Astrocyte of the hippocampus (primary cell): ENCODE data around the gene XRCC4.
"Not testable (repeated sequence)": the region's sequence is repeated elsewhere in the genome, so short reads cannot be mapped to it uniquely, and the experiment has no call there.

Experiments
- DNase-seq: peaks from one replicate; pipeline ENCODE4 v3.0.0; 2011; ENCODE audit warnings: low read depth, low spot score

The XRCC4 gene

DNA sequence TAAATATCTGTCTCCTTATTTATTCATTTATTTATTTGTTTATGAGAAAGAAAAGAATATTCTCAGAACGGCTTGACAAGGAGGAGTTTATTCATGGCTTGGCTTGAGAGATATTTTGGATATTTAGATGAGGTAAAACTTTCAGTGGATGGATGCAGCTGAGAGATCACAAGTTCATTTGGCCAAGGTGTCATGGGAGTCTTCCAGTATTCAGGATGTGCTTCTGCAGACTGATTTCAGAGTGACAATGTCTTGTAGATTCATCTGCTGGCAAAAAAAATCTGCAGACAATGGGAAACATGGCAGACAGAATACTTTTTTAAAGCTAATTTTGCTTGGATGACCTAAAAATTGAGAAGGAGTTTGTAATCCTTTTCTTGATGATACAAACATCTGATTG is 38.5 kb downstream of the XRCC4 start:
- DNase-seq, result no peak

DNA sequence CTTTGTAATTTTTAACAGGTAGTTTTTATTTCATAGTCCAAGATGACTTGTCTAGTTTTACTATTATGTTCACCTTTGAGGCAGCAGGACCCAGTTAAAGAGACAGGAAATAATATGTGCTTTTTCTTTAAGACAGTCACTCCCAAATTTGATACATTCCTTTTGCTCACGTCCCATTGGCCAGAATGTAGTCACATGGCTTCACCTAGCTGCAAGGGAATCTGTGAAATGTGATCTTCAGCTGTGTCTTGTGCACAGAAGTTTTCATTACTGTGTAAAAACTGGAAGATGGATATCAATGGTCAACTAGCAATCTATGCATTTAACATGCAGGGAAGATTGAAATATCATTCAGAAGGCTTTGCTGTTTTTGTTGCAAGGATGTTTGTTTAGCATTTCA is 41.1 kb downstream of the XRCC4 start:
- DNase-seq, result no peak

DNA sequence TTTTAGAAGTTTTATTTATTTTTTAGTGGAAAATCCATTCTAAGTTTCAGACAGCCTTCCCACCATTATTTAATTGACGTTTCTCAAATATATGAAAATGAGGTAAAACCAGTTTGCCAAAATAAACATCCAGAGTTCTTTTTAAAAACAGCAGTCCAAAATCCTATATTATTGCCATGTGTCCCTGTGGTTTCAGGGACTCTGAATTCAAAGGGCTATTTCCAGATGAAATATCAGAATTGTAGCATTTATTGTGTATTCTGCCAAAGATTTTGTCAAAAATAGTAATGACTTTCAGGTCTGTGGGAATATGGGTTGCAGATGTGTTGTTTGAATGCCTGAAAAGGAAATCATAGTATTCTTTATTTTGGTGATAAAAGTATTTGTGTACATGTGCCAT is 41.6 kb downstream of the XRCC4 start:
- no peak for DNase-seq

DNA sequence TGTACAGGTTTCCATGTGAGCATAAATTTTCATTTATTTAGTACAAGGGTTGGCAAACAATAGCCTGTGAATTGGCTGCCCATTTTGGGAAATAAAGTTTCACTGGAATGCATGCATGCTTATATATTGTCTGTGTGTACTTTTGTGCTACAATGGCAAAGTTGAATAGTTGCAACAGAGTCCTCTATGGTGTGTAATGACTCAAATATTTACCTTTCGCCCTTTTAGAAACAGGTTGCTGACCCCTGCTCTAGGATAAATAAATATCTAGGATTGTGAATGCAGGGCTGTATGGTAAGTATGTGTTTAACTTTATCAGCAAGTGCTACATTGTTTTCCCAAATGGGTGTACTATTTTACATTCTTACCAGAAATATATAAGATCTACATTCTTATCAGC is 47.2 kb downstream of the XRCC4 start:
- no peak for DNase-seq

DNA sequence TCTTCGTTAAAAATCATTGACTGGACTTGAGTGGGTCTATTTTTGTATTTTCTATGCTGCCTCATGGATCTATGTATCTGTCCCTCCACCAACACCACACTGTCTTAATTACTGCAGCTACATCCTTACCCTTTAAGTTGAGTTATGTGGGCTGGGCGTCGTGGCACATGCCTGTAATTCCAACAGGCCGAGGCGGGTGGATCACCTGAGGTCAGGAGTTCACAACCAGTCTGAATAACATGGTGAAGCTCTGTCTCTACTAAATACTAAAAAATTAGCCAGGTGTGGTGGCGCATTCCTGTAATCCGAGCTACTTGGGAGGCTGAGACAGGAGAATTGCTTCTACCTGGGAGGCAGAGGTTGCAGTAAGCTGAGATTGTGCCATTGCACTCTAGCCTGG is 48.2 kb downstream of the XRCC4 start:
- no peak for DNase-seq

DNA sequence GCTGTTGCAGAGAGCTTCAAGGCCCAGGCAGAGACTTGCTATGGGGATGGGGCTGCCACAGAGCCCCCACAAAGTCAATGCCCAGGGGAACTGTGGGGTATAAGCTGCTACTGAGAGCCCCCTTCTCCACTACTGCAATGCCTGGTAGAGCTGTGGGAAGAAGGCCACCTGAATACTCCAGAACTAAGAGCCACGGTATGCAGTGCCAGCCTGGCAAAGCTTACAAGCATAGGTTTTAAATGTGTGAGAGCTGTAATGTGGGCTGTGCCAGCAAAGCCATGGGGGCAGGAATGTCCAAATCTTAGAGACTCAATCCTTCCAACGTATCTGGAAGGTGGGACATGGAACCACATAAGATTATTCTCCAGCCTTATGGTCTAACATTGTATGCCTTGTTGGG is 49.2 kb downstream of the XRCC4 start:
- DNase-seq, result no peak

DNA sequence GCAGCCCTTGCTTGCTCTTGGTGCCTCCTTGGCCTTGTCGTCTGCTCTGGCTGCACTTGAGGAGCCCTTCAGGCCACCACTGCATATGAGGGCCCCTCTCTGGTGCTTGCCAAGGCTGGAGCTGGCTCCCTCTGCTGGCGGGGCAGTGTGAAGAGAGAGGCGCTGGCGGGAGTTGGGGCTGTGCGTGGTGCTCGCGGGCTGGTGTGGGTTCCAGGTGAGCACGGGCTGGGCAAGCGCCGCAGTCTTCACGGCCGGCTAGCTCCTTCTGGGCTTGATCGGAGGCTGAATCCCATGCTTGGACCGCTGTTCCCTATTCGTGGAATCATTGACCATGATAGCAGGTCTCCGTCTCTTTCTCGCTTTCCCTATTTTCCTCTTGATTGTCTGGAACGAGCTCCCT is 56.5 kb downstream of the XRCC4 start:
- DNase-seq, result no peak

DNA sequence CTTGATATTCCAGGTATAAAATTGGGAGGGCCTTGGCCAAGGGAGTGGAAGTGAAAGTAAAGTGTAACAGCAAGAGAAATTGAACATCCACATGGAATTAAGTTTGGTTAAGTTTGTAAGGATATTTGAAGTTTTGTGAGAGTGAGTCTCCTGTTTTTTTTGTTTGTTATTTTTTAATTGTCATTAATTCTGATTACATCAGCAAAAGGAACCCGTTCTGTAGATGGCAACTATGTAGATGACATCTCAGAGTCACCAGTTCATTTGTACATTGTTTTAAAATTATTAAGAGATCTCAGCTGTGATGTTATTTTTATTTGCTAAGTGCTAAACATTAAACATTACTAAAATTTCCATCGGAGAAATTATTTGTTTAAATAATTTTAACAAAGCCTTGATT is 65.2 kb downstream of the XRCC4 start:
- DNase-seq, result no peak

DNA sequence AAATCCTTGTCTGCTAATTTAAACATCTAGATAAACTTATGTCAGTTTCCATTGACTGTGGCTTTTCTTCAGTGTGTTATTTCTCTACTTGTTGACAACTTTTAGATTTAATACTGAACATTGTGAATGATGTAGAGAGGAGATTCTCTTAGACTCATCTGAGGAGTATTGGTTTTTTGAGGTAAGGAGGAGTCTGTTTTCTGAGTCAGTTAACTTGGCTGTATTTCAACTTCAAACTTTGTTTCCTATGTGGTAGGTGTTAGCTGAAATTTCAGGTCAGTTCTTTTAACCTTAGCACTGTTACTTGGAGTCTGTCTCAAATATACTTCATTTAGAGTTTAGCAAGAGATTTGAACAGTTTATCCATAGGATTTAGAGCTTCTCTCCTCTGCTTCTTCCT is 67.9 kb downstream of the XRCC4 start:
- DNase-seq, result no peak

DNA sequence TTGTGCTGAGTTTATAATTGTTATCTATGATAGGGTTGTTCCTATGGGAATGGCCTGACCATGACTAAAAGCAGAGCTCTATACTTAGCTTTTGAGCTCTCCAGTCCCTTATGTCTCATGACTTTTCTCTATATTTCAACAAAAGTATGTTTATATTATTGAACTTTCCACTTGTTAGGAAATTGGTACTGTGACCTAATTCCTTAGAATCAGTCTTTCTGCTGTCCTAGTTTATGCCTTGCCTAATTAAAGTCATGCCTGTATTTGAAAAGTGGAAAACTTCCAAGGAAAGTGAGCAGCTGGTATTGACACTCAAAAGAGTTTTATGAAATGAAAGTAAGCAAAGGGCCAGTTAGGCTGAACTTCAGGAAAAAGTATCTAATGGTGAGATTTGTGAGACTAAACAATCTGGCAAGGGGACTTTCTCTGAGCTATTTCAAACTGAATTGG is 68.6 kb downstream of the XRCC4 start:
- DNase-seq, result no peak

DNA sequence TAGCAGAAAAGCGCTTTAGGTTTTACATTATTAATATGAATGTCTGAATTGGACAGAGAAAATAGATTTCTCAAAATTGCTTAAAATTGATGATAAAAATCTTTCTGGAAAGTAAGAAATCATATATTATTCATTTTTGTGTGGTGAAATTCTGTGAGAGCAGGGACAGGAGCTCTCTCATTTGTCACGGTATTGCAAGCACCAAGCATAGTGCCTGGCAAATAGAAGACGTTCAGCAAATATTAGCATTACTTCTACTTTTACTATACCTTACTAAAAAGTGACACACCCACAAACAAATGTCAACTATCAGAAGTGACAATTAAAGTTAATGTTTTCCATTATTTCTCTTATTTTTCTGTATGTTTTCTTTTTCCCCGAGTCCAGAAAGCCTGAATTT is 69.1 kb downstream of the XRCC4 start:
- no peak for DNase-seq

DNA sequence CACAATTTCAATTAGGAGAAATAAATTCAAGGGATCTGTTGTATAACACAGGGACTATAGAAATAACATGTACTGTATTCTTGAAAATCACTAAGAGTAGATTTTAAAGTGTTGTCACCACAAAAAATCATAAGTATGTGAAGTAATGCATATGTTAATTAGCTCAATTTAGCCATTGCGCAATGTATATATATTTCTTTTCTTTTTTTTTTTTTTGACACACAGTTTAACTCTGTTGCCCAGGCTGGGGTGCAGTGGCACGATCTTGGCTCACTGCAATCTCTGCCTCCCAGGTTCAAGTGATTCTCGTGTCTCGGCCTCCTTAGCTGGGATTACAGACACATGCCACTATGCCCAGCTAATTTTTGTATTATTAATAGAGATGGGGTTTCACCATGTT is 70.2 kb downstream of the XRCC4 start:
- DNase-seq, result no peak

DNA sequence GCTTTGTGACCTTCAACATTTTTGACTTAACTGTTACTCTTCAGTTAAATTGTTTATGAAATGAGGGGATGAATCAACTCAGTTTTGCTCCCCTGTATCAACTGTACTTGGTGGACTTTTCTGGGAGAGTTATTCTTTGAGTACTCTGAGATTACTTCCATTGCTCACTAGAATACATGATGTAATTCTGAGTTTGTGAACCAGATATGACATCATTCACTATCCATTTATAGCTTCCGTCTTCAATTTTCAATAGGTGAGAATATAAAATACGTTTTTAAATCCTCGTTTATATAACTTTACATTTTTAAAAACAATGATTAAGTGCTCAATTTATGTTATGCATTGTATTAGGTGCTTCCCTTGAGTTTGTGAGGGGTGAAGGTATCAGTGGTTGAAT is 71.0 kb downstream of the XRCC4 start:
- DNase-seq, result no peak

DNA sequence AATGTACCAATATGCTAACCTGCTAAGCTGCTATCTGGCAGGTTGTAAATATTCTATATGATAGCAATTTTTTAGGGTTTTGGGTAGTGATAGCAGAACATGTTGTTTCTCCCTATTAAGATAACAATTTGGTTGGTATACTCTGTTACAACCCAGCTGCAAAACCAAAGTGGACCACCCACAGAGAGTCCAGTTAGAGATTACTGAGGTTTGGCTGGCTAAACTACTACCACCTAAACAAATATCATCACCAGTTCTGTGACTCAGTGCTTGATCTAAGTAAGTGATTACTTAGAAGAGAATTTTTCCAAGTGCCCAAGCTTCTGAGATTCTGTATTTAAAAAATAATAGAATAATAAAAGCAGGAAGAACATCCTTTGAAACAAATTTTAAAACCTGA is 72.3 kb downstream of the XRCC4 start:
- peak; percentile 55 for DNase-seq

DNA sequence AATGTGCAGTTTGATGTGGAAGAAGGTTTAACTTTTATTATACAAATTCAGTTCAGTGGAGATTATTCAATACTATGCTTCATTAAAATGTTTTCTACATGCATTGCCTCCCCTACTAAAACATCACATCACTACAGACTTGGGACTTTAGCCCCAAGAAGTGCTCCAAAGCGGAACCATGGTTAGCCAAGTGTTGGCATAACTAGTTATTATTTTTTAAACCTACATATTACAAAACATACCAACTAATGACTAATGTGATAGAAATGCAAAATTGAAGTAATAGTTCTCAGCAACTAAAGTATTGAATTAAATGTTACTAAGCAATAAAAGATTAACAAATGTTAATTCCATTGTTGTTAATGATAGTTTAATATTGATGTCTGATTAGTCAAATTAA is 74.5 kb downstream of the XRCC4 start:
- no peak for DNase-seq

DNA sequence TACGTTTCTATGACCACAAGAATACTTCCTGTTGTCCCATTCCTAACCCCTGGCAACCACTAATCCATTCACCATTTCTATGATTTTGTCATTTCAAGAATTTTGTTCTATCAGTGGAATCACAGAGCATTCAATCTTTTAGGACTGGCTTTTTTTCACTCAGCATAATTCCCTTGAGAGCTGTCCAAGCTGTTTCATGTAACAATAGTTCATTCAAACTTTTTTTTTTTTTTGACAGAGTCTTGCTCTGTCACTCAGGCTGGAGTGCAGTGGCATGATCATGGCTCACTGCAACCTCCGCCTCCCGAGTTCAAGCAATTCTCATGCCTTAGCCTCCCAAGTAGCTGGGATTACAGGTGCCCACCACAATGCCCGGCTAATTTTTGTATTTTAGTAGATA is 75.6 kb downstream of the XRCC4 start:
- not testable (repeated sequence) for DNase-seq

DNA sequence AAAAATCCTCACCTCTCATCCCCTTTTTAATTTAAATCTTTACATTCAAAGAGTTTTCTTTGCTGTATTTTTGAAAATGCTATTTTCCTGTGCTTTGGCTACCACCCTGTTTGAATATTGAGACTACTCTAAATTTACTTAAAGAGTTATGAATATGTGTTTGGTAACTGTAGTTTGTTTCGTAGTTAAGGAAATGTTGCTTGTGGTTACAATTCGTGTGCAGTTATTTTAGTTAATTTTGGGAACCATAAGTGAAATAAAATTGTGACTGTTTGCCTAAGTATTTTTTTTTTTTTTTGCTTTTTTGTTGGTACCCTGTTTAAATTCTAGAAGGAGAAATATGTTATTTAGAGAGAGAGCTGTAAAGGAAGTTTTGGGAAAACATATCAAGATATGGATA is 78.7 kb downstream of the XRCC4 start:
- DNase-seq, result no peak

DNA sequence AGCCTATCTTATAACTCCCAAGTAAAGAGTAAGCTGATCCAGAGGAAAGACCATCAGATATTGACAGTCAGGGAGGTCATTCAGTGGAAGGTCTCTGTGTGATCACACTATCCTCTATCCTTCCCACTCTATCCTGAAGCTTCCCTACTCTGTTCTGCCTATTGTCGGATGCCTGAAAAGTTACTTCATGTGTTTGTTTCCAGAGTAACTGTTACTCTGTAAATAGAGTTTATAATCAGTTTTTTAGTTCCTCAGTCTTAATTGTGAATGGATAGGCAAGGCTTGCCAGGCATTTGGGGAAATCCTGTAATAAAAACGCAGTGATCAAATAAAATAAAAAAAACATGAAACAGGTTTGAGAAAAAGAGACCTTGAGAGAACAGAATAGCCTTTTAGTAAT is 79.8 kb downstream of the XRCC4 start:
- DNase-seq, result no peak

DNA sequence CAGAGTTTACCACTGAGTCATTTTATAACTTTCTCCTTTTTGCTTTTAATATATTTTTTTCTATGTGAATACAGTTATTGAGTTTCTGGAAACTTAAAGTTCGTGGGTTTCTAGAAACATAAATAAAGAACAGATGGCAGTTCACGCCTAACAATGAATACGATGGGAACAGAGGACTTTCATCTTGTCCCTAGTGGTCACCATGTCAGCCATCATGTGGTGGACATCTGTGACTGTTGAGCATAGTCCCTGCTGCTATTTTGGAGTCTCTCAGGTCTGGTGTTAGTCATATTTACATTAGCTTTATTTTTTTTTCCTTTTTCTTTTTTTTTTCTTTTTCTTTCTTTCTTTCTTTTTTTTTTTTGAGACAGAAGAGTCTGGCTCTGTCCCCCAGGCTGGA is 85.3 kb downstream of the XRCC4 start:
- no peak for DNase-seq

DNA sequence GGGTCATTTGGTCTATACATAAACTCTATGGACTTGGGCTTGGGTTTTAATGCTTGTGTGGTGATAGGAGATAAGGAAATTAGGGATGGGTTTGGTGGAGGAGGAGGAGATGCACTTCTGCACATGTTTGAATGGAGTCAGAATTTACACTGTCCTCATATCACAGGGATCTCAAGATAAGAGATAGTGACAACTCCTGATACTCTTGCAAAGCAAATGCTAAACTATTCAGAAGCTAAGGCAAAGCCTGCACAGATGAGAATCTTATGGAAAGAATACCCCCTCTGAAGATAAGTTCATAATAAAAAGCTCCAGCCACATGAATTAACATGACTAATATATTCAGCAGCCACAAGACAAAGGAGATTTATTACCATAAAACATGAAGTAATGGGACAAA is 90.2 kb downstream of the XRCC4 start:
- no peak for DNase-seq

DNA sequence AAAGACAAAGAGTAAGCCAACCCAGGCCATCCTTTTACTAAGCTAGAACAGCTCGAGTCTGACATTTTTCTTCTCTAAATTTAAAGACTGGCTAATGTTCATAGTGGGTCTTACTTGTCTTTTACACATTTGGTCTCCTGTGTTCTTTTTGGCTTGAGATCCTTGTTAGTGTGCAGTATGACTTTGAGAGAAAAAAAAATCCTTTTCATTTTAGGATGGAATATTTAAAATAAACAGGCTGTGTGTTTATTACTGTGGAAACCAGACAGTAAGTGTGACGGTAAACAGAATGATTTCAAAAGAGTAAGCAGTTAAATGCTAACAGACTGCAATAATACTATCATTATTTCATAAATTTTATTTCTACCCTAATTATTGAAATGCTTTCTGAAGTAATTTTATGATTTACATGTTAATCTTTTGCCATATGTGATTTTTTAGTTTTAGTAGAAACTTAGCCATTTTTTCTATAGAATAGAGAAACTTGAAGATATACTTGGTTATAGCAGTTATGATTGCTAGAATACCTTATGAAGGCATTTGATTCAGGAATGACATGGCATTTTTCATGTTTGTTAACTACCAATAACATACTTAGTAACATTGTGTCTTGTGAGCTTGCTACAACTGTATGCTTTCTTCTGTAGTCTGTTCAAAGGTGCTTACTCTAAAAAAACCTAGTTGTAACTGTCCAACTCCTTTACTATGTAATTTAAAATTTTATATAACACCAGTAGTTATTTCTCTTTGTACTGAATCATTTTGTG is 92.4 kb downstream of the XRCC4 start:
- no peak for DNase-seq

DNA sequence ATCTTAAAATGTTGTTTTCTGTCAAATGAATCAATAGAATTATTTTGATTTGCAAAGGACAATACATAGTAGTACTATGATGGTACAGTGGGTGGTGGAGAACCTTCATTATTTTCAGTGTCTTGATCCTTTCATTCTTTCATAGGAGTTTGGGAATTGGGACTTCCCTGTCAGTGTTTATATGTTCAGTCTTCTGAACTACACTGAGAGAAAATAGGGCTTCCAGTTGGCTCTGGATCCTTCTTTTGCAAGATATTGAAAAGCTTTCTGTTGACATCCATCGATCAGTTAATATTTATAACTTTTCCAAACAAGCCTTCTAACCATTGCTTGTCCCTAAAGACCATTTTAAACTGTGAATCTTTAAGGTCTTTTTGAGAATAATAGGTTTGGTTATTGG is 94.7 kb downstream of the XRCC4 start:
- DNase-seq, result no peak

DNA sequence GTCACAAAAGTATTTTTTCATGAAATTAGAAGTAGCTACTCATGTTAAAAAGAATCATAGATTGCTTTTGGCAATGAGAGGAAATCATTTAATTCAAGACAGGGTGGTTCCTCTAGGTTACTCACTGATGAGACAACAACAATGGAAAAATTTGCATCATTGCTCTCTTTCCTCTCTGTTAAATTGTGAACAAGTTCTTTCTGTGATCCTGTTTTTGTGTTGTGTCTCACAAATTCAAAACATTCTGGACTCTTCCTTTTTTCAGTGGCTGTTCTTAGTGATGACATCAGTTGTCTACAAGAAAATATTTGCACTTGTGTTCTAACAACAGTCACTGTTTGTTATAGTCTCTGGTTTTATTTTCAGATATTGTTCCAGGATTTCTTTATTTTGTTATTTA is 95.3 kb downstream of the XRCC4 start:
- DNase-seq, result no peak

DNA sequence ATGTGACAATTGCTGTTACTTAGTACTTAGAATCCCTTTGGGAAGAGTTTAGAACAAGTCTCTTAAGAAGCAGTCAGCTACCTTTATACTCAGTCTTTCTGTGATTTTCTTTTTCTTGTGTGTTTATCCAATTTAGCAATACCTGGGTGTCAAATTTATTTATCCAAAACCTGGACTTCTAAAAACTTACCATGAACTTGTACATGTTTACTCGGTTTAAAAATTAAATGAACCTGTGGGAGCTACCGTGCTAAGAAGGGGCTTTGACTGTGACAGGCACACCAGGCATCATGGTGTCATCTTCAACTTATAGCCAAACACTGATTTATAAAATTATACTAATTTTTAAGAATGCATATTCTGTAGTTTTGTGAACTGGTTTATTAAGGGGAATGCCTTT is 96.5 kb downstream of the XRCC4 start:
- DNase-seq, result no peak
